Fibroblast of villous mesenchyme (primary cell): ENCODE results near the gene PRM2. TPM values are rescaled to one million over a fixed set of nuclear protein-coding genes. Genes with fewer than 3 reads are reported as not detected.
A peak's percentile ranks its signal among the peaks of the same experiment; 100 is the strongest.

ENCODE experiments used
- DNase-seq: peaks from one replicate; pipeline ENCODE4 v3.0.0-alpha.2; 2010; ENCODE audit warnings: low read depth
- H3K4me3 ChIP-seq: 2 replicates; pipeline ENCODE4 v1.5.1; 2011; ENCODE audit warnings: low read depth, mild to moderate bottlenecking, low read length
- total RNA-seq: library from RNA; depleted of rRNA; stranded (reverse); fragments of >200 nt; gene quantifications from 2 replicates; pipeline ENCODE4 v1.2.3, GENCODE V29; 2012
- TF ChIP-seq, protein P1 (sequence below): IDR thresholded peaks from 2 replicates; pipeline ENCODE4 v1.5.1; 2012; ENCODE audit warnings: low read depth, mild to moderate bottlenecking, low read length; ENCODE audit not compliant: insufficient read depth

PRM2 gene
- total RNA-seq, 1 donor, result not detected

DNA sequence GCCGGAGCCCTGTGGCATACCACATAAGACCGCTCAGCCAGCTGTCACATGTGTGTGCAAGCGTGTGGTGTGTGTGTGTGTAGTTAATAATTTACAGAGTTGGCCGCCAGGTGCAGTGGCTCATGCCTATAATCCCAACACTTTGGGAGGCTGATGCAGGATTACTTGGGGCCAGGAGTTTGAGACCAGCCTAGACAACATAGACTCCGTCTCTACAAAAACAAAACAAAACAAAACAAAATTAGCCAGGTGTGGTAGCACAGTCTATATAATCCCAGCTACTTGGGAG is 40.6 kb downstream of the PRM2 start:
- DNase-seq, result no peak
- TF ChIP-seq, protein P1, sequence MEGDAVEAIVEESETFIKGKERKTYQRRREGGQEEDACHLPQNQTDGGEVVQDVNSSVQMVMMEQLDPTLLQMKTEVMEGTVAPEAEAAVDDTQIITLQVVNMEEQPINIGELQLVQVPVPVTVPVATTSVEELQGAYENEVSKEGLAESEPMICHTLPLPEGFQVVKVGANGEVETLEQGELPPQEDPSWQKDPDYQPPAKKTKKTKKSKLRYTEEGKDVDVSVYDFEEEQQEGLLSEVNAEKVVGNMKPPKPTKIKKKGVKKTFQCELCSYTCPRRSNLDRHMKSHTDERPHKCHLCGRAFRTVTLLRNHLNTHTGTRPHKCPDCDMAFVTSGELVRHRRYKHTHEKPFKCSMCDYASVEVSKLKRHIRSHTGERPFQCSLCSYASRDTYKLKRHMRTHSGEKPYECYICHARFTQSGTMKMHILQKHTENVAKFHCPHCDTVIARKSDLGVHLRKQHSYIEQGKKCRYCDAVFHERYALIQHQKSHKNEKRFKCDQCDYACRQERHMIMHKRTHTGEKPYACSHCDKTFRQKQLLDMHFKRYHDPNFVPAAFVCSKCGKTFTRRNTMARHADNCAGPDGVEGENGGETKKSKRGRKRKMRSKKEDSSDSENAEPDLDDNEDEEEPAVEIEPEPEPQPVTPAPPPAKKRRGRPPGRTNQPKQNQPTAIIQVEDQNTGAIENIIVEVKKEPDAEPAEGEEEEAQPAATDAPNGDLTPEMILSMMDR, result no peak
- H3K4me3 ChIP-seq, result no peak overlapping the region

DNA sequence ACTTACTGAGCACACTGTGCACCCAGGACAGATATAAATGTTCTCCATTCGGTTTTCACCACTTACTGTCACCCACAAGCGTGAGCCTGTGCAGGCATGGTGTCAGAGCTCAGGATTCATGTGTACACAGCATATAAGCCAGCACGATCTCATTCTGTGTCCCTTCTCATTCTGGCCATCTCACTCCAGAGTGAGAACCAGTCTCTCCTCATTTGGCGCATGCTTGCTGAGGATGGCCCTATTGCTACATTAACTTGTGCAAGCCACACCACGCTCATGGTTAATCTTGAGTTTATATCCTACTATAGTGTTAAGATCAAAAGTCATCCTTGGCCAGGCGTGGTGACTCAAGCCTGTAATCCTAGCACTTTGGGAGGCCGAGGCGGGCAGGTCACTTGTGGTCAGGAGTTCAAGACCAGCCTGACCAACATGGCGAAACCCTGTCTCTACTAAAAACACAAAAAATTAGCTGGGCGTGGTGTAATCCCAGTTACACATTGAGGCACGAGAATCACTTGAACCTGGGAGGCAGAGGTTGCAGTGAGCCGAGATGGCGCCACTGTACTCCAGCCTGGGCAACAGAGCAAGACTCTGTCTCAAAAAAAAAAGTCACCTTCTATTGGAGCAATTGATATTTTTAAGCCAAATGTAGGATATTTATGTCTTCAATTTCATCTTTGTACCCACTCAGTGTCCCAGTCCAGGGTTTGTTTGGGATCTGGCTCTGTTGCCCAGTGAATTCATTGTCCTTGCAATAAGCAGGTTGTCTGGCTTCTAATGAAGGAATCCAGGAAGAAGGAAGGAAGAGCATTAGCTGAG is 41.2 kb downstream of the PRM2 start:
- H3K4me3 ChIP-seq, result no peak overlapping the region
- peak; percentile 64 for DNase-seq
- TF ChIP-seq, protein P1, result no peak

DNA sequence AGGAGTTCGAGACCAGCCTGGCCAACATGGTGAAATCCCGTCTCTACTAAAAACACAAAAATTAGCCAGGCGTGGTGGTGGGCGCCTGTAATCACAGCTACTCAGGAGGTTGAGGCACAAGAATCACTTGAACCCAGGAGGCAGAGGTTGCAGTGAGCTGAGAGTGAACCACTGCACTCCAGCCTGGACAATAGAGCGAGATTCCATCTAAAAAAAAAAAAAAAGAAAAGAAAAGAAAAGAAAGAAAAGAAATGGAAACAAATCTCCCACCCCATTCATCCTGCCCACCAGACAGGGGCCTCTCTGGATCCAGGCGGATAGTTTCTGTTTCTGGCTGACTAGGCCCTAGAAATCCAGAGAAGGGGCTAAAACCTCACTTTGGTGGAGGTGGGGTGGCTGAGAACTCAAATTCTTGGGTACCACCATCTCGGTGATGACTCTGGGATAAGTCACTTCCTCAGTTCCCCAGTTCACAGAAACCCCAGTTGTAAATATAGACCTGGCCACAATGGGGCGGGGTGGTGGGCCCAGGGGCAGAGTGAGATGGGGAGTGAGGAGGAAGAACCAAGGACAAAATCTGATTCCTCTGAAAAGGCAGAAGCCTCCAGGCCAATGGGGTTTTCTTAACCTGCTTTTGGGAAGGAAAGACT is 42.4 kb downstream of the PRM2 start:
- TF ChIP-seq, protein P1, result no peak
- DNase-seq, result no peak
- H3K4me3 ChIP-seq, result no peak overlapping the region

DNA sequence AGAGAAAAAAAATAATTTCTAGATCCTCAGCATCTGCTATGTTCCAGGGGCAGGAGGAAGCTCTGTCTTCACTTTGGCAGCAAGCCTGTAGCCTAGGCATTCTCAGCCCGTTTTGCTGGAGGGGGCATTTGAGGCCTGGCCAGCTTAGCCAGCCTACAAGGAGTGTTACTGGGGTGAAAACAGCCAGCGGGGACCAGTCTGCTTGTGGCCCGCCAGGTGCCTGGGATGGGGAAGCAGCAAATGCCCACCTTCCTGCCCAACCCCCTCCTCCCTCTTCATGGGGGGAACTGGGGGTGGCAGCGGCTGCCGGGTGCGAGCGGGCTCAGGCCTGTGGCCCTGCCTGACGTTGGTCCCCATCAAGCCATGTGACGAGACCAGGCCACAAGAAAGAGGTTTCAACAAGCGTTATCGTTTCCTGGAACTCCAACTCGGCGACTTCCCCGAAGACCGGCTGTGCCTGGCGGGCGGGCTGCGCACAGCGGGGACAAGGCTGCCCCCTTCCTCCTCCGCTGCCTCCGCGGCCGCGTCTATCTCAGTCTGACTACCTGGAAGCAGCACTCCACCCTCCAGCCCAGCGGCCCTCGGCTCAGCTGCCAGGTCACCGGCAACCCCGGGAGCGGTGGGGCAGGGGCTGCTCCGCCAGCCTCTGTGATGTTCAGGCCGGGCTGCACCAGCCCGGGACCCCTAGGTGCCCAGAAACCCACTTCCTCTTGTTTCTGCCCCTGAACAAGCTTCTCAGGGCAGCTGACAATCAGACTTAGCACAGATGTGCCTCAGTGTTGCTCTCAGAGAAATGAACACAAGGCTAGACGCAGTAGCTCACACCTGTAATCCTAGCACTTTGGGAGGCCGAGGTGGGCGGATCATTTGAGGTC is 43.2 kb downstream of the PRM2 start:
- H3K4me3 ChIP-seq, result no peak overlapping the region
- TF ChIP-seq, protein P1, result no peak
- DNase-seq, result no peak

DNA sequence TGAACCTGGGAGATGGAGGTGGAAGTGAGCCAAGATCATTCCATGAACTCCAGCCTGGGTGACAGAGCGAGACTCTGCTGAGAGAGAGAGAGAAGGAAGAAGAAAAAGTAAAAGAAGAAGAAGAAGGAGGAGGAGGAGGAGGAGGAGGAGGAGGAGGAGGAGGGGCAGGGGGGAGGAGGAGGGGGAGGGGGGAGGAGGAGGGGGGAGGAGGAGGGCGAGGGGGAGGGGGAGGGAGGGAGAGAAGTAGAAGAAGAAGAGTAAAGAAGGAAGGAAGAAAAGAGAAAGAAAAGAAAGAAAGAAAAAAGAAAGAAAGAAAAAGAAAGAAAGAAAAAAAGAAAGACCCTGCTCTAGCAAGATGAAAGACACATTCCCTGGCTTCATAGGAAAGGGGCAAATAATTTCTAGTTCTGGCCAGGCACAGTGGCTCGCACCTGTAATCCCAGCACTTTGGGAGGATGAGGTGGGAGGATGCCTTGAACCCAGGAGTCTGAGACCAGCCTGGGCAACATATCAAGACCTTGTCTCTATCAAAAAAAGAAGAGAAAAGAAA is 43.9 kb downstream of the PRM2 start:
- H3K4me3 ChIP-seq, result no peak overlapping the region
- no peak for DNase-seq
- TF ChIP-seq, protein P1, result no peak

DNA sequence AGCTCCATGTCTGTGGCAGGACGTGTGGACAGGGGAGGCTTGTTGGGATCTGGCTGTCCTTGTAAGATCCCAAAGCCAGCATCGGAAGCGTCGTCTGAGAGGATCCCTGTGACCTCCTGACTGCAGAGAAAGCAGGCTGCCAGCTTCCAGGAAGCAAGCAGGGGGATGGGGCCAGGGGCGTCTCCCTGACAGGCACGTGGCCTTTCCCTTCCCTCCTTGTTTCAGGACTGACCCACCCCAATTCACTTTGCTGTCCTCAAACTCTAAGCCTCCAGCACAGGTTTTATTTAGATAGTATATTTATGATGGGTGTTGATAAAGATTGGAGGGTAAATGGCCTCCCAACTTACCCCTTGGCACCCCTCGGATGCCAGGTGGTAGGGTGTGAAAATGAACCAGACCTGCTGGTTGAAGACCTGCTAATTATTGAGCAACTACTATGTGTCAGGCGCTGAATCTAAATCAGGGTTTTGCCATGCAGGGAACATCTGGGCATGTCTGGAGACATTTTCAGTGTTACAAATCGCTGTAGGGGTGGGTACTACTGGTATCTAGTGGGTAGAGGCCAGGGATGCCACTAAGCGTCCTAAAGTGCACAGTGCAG is 44.8 kb downstream of the PRM2 start:
- no peak for DNase-seq
- TF ChIP-seq, protein P1, result no peak
- no peak overlapping the region for H3K4me3 ChIP-seq
